ENCODE results near the gene SERPINA9. TPM values are rescaled to one million over a fixed set of nuclear protein-coding genes. Genes with fewer than 3 reads are reported as not detected.

The SERPINA9 gene
- polyA plus RNA-seq, 3 donors from 2014 or later = not detected

- peaks cover 0 to 15% of the 10 kb centered on the region in 2 donors for H3K4me1 Mint-ChIP-seq
- no peak overlapping the region for H3K4me3 Mint-ChIP-seq
- H3K27ac Mint-ChIP-seq = no peak overlapping the region
- H3K9me3 Mint-ChIP-seq = peaks cover 0 to 3% (median 0%) of the 10 kb centered on the region in 6 donors
- peaks cover 2 to 11% (median 5%) of the 10 kb centered on the region in 3 donors for H3K27me3 Mint-ChIP-seq (ENCODE audit: low read depth in 3 of 3)
- H3K36me3 Mint-ChIP-seq = no peaks in the 10 kb centered on the region
- DNase-seq = no peak
These were observed 11.0 kb downstream of the SERPINA9 start for GRCh38 chr14:94465042-94465441.

- H3K4me3 Mint-ChIP-seq = no peak overlapping the region
- H3K27ac Mint-ChIP-seq = no peak overlapping the region
- peaks cover 2 to 6% (median 5%) of the 10 kb centered on the region in 3 donors for H3K27me3 Mint-ChIP-seq (ENCODE audit: low read depth in 3 of 3)
- no peak for DNase-seq
- peaks cover 0 to 3% (median 0%) of the 10 kb centered on the region in 6 donors for H3K9me3 Mint-ChIP-seq
- H3K4me1 Mint-ChIP-seq = peaks cover 0 to 15% of the 10 kb centered on the region in 2 donors
- no peaks in the 10 kb centered on the region for H3K36me3 Mint-ChIP-seq
These were observed 11.7 kb downstream of the SERPINA9 start for GRCh38 chr14:94464290-94464689.

- no peak overlapping the region for H3K4me3 Mint-ChIP-seq
- H3K36me3 Mint-ChIP-seq = no peaks in the 10 kb centered on the region
- peaks cover 2 to 6% (median 5%) of the 10 kb centered on the region in 3 donors for H3K27me3 Mint-ChIP-seq (ENCODE audit: low read depth in 3 of 3)
- peaks cover 0 to 15% of the 10 kb centered on the region in 2 donors for H3K4me1 Mint-ChIP-seq
- peaks cover 0 to 6% (median 0%) of the 10 kb centered on the region in 6 donors for H3K9me3 Mint-ChIP-seq
- H3K27ac Mint-ChIP-seq = no peak overlapping the region
- no peak for DNase-seq
These were observed 13.0 kb downstream of the SERPINA9 start for GRCh38 chr14:94462763-94463572.

- Mint-ChIP-seq H3K9me3 (peaks cover 0 to 6% (median 0%) of the 10 kb centered on the region in 6 donors), H3K4me3 (no peak overlapping the region), H3K4me1 (peaks cover 0 to 15% of the 10 kb centered on the region in 2 donors), H3K27me3 (ENCODE audit: low read depth in 3 of 3) (peaks cover 5 to 7% (median 5%) of the 10 kb centered on the region in 3 donors), H3K36me3 (no peaks in the 10 kb centered on the region), H3K27ac (peak overlapping the region in 1 of 6 donors; percentile 8)
- DNase-seq = no peak
These were observed 13.8 kb downstream of the SERPINA9 start for GRCh38 chr14:94462219-94462551.

- peaks cover 0 to 6% (median 0%) of the 10 kb centered on the region in 6 donors for H3K9me3 Mint-ChIP-seq
- H3K27ac Mint-ChIP-seq = no peak overlapping the region
- H3K4me3 Mint-ChIP-seq = no peak overlapping the region
- peaks cover 5 to 7% (median 7%) of the 10 kb centered on the region in 3 donors for H3K27me3 Mint-ChIP-seq (ENCODE audit: low read depth in 3 of 3)
- no peaks in the 10 kb centered on the region for H3K36me3 Mint-ChIP-seq
- peaks cover 0 to 15% of the 10 kb centered on the region in 2 donors for H3K4me1 Mint-ChIP-seq
- DNase-seq = no peak
These were observed 14.3 kb downstream of the SERPINA9 start for GRCh38 chr14:94461526-94462218.

DNA sequence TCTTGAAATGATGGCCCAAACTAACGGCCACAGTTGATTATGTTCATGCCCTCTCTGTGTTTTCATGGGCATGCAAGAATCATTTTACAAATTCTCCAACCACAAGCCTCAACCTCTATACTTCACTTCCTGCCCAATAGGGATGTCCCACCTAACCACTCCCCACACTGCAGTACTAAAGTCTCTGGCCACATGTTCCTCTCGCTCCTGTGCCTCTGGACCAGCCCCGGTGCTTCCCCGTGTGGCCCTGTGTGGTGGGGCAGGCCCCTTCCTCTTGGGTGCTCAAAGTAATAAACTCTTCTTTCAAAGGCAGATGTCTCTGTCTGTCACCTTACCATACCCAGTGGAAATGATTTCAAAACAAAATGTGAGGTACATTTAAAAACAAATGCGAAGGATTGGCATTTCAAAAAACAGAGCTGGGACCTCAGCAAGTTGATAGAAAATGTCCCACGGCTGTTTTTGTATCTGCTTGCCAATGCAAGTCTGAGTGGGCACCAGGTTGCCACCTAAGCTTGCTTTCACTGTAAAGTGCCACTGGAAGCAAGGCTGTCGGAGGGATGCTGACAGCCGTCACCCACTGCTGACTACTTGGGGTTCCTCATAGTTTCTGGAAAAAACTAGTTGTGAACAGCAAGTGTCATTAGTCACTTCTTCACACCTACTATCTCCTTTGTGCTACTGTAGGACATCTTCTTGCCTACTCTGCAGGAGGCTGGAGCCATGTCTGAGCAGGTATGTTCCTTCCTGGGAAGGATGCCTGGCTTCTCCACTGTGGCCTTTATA lies 15.2 kb downstream of the SERPINA9 start:
- H3K4me3 Mint-ChIP-seq = no peak overlapping the region

GRCh38 chr14:94458558-94459205 lies 17.3 kb downstream of the SERPINA9 start:
- H3K27ac Mint-ChIP-seq = no peak overlapping the region
- no peaks in the 10 kb centered on the region for H3K36me3 Mint-ChIP-seq
- H3K9me3 Mint-ChIP-seq = peaks cover 0 to 8% (median 0%) of the 10 kb centered on the region in 6 donors
- no peak for DNase-seq
- H3K4me3 Mint-ChIP-seq = no peak overlapping the region
- H3K4me1 Mint-ChIP-seq = peaks cover 0 to 15% of the 10 kb centered on the region in 2 donors
- H3K27me3 Mint-ChIP-seq (ENCODE audit: low read depth in 3 of 3) = peaks cover 4 to 14% (median 12%) of the 10 kb centered on the region in 3 donors

More for the DNA sequence above, 15.2 kb downstream of the SERPINA9 start:
- Mint-ChIP-seq H3K27ac (peak overlapping the region in 1 of 6 donors; percentile 24), H3K9me3 (peaks cover 0 to 6% (median 0%) of the 10 kb centered on the region in 6 donors), H3K36me3 (no peaks in the 10 kb centered on the region), H3K4me1 (peaks cover 0 to 15% of the 10 kb centered on the region in 2 donors), H3K27me3 (ENCODE audit: low read depth in 3 of 3) (peaks cover 4 to 12% (median 7%) of the 10 kb centered on the region in 3 donors)
- DNase-seq = peak in 2 of 3 donors; percentile 21 to 42

DNA sequence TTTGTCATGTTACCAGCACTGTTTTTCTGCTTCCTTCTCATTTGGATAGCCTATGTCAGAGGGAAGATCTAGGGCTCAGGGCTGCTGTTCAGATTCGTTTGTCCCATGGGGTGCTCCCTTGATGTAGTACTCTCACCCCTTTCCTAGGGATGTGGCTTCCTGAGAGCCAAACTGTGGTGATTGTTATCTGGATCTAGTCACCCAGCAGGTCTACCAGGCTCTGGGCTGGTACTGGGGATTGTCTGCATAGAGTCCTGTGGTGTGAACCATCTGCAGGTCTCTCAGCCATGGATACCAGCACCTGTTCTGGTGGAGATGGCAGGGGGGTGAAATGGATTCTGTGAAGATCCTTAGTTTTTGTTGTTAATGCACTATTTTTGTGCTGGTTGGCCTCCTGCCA lies 17.9 kb downstream of the SERPINA9 start:
- Mint-ChIP-seq H3K4me3 (no peak overlapping the region), H3K9me3 (peaks cover 0 to 8% (median 0%) of the 10 kb centered on the region in 6 donors), H3K27ac (no peak overlapping the region), H3K36me3 (no peaks in the 10 kb centered on the region), H3K4me1 (peaks cover 0 to 15% of the 10 kb centered on the region in 2 donors), H3K27me3 (ENCODE audit: low read depth in 3 of 3) (peaks cover 3 to 14% (median 8%) of the 10 kb centered on the region in 3 donors)
- DNase-seq = no peak

- no peak overlapping the region for H3K27ac Mint-ChIP-seq
- H3K36me3 Mint-ChIP-seq = no peaks in the 10 kb centered on the region
- DNase-seq = no peak
- peaks cover 5 to 16% (median 9%) of the 10 kb centered on the region in 3 donors for H3K27me3 Mint-ChIP-seq (ENCODE audit: low read depth in 3 of 3)
- H3K4me1 Mint-ChIP-seq = peaks cover 0 to 16% of the 10 kb centered on the region in 2 donors
- H3K9me3 Mint-ChIP-seq = peaks cover 0 to 8% (median 0%) of the 10 kb centered on the region in 6 donors
- no peak overlapping the region for H3K4me3 Mint-ChIP-seq
These were observed 20.1 kb downstream of the SERPINA9 start for GRCh38 chr14:94455928-94456327.

GRCh38 chr14:94451826-94452225 lies 24.2 kb downstream of the SERPINA9 start:
- Mint-ChIP-seq H3K4me1 (peaks cover 0 to 9% of the 10 kb centered on the region in 2 donors), H3K9me3 (peaks cover 0 to 2% (median 0%) of the 10 kb centered on the region in 6 donors), H3K27me3 (ENCODE audit: low read depth in 3 of 3) (peaks cover 6 to 19% (median 13%) of the 10 kb centered on the region in 3 donors), H3K36me3 (no peaks in the 10 kb centered on the region), H3K27ac (no peak overlapping the region), H3K4me3 (no peak overlapping the region)
- no peak for DNase-seq

DNA sequence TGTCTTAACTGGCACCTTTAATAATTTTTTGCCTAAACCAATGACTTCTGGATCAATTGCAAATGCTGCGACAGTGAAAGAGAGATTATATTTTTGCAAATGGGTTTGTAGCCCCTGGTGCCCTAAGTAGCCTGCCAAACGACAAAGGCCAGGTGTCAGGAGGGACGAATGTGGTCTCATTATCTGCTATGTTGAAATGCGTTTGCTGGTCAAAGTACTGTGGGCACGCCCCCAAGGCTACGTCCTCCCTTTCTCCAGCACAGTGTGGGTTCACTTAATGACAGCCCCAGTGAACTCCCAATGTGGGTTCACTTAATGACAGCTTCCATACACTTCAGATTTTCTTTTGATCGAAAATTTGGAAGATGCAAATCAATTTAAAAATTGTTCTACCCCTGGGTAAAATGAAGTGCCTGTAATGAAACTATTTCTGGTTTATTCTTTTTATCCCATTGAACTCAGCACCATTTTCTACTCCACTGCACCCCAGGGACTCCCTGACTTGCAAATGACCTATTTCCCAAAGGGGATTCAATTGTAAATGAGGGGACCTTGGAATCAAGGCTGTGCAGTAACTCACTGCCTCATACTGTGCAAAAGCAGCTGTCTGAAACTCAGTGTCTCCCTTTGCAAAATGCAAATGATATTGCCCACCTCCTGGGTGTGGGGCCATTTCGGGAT lies 24.8 kb downstream of the SERPINA9 start:
- Mint-ChIP-seq H3K9me3 (peaks cover 0 to 2% (median 0%) of the 10 kb centered on the region in 6 donors), H3K27ac (no peak overlapping the region), H3K27me3 (ENCODE audit: low read depth in 3 of 3) (peaks cover 6 to 19% (median 10%) of the 10 kb centered on the region in 3 donors), H3K4me1 (peaks cover 0 to 9% of the 10 kb centered on the region in 2 donors), H3K36me3 (no peaks in the 10 kb centered on the region), H3K4me3 (no peak overlapping the region)
- no peak for DNase-seq

DNA sequence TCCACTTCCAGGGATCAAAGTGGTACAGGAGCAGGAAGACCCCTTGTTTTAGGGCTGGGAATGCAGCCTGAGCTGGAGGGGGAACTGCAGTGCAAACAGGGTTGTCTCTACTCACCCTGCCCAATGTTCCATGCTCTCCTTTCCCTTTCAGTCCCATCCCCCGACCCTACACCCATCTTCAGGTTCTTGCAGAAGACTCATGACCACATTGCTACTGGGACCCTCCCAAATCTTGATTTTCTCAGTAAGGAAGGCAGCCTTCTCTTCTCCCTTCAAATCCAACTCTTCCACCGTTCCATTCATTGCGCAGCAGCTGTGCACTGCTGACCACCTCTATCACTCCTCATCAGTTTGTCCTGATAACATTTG lies 25.3 kb downstream of the SERPINA9 start:
- Mint-ChIP-seq H3K36me3 (no peaks in the 10 kb centered on the region), H3K27me3 (ENCODE audit: low read depth in 3 of 3) (peaks cover 3 to 19% (median 11%) of the 10 kb centered on the region in 3 donors), H3K4me1 (peaks cover 0 to 9% of the 10 kb centered on the region in 2 donors)

More for the DNA sequence above, 25.3 kb downstream of the SERPINA9 start:
- no peak for DNase-seq
- Mint-ChIP-seq H3K27ac (no peak overlapping the region), H3K9me3 (peaks cover 0 to 2% (median 0%) of the 10 kb centered on the region in 6 donors), H3K4me3 (no peak overlapping the region)

Data from immature natural killer cell (primary cell).